ENCODE results near the gene COG5.

COG5 gene

DNA sequence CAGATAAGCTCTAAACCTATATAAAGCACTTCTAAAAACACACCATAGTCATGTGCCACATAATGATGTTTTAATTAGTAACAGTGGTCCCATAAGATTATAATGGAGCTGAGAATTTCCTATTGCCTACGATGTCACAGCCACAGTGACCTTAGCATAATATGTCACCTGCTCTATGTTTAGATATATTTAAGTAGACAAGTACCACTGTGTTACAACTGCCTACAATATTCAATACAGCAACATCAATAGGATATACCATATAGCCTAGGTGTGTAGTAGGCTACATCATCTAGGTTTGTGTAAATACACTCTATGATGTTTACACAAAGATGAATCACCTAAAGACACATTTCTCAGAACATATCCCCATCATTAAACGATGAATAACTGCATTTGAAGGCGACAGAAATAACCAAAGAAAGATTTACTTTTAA is 69.4 kb downstream of the COG5 start:
- H3K4me1 ChIP-seq, result no peaks in the 10 kb centered on the region
- no peaks in the 10 kb centered on the region for H3K9me3 ChIP-seq
- H3K36me3 ChIP-seq, result no peaks in the 10 kb centered on the region
- no peak overlapping the region for H3K4me3 ChIP-seq (ENCODE audit: low read depth, low read length)
- no peaks in the 10 kb centered on the region for H3K27me3 ChIP-seq
- DNase-seq, result no peak
- TF ChIP-seq, protein P1, sequence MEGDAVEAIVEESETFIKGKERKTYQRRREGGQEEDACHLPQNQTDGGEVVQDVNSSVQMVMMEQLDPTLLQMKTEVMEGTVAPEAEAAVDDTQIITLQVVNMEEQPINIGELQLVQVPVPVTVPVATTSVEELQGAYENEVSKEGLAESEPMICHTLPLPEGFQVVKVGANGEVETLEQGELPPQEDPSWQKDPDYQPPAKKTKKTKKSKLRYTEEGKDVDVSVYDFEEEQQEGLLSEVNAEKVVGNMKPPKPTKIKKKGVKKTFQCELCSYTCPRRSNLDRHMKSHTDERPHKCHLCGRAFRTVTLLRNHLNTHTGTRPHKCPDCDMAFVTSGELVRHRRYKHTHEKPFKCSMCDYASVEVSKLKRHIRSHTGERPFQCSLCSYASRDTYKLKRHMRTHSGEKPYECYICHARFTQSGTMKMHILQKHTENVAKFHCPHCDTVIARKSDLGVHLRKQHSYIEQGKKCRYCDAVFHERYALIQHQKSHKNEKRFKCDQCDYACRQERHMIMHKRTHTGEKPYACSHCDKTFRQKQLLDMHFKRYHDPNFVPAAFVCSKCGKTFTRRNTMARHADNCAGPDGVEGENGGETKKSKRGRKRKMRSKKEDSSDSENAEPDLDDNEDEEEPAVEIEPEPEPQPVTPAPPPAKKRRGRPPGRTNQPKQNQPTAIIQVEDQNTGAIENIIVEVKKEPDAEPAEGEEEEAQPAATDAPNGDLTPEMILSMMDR (IDR thresholded peaks at IDR 0.05; ENCODE audit: low read depth, low read length), result no peak

DNA sequence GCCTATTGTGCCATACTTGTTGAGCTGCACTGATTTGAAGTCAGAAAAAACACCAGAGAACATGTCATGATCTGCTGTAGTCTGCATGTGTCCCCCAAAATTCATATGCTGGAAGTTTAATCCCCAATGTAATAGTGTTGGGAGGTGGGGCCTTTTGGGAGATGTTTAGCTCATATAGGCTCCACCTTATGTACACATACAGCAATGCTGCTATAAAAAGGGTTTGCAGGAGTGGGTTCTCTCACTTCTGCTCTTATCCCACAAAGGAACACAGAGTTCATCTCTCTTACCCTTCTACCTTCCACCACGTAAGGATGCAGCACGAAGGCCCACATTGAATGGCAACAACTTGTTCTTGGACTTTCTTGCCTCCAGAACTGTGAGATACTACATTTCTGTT is 70.8 kb downstream of the COG5 start:
- no peak overlapping the region for H3K4me3 ChIP-seq (ENCODE audit: low read depth, low read length)
- H3K9me3 ChIP-seq, result no peaks in the 10 kb centered on the region
- TF ChIP-seq, protein P1 (IDR thresholded peaks at IDR 0.05; ENCODE audit: low read depth, low read length), result no peak
- H3K4me1 ChIP-seq, result no peaks in the 10 kb centered on the region
- H3K27me3 ChIP-seq, result no peaks in the 10 kb centered on the region
- H3K36me3 ChIP-seq, result no peaks in the 10 kb centered on the region
- no peak for DNase-seq

DNA sequence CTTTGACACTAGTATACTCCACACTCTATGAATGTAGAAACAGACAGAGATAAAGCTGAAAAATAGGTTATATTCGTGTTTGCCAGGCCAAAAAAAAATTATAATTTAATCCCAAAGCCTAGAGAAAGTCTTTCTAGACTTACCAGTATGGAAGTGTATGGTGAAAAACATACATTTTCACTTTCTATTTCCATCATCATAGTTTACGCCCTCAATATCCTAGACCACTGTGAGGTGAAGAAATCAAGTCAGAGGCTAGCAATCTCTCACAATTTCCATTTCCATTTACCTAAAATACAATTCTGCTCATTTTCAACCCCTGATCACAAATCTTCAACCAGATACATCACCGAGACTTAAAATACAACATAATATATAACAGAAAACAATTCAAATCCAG is 77.7 kb downstream of the COG5 start:
- no peak for DNase-seq
- H3K9me3 ChIP-seq, result no peaks in the 10 kb centered on the region
- peaks cover 10% of the 10 kb centered on the region; the same call in 1 of the 2 replicates for H3K4me1 ChIP-seq
- no peak overlapping the region for H3K4me3 ChIP-seq (ENCODE audit: low read depth, low read length)
- no peaks in the 10 kb centered on the region for H3K36me3 ChIP-seq
- H3K27me3 ChIP-seq, result no peaks in the 10 kb centered on the region
- TF ChIP-seq, protein P1 (IDR thresholded peaks at IDR 0.05; ENCODE audit: low read depth, low read length), result no peak

DNA sequence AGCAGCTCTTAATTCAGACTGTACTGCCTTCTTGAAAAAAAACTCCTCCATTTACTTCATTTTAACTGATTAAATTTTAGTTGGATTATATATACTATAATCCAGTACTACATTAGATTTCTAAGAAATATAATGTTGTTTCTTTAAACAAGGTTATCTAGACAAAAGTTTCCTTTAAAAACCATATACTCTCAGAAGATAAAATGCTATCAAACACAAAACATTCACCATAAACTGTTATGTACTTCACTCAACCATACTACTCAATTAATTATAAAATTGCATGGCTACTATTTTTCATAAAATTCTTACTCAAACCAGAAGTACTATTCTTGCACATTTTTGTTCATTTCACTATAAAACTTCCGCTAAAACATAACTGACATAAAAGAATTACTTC is 81.1 kb downstream of the COG5 start:
- H3K4me3 ChIP-seq (ENCODE audit: low read depth, low read length), result no peak overlapping the region
- H3K27me3 ChIP-seq, result no peaks in the 10 kb centered on the region
- no peak for DNase-seq
- H3K9me3 ChIP-seq, result no peaks in the 10 kb centered on the region
- no peaks in the 10 kb centered on the region for H3K36me3 ChIP-seq
- TF ChIP-seq, protein P1 (IDR thresholded peaks at IDR 0.05; ENCODE audit: low read depth, low read length), result no peak
- H3K4me1 ChIP-seq, result peaks cover 22% of the 10 kb centered on the region

DNA sequence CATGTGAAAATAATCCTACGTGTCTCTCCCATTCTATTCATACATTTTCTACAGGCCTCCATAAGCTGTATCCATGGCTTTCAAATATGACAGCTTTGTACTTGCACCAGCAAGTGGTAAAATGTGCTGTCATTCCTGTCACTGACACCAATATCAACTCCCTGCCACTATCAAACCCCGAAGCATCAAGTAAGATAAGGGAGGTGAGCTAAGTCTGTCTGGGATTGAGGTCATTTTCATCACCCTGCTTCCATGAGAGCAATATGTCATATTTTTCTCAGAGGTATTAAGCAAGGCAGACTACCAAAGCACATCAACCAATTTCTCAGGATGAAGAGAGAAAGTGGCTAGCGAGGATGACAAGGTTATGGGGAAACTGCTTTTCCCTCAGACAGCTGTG is 82.8 kb downstream of the COG5 start:
- Histone ChIP-seq H3K27me3 (no peaks in the 10 kb centered on the region), H3K36me3 (no peaks in the 10 kb centered on the region), H3K9me3 (no peaks in the 10 kb centered on the region), H3K4me3 (ENCODE audit: low read depth, low read length) (no peak overlapping the region), H3K4me1 (peaks cover 18% of the 10 kb centered on the region)
- no peak for DNase-seq
- TF ChIP-seq, protein P1 (IDR thresholded peaks at IDR 0.05; ENCODE audit: low read depth, low read length), result no peak

DNA sequence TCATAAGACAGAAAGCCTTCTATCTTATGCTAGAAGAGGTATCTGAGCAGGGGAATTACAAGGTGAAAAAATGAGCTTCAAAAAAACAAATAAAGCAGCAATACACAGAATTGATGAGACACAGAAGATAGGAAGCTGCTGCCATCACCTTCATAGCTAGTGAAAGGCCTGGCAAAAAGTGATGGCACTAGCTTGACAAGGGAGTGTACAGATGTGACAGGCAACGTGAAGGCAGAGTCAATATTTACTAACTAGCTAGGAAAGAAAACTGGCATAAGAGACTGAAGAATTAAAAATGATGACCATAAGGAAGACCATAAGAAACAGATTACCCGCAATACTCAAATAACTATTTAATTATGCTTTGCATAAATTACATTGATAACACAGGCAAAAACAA is 84.4 kb downstream of the COG5 start:
- no peak for DNase-seq
- TF ChIP-seq, protein P1 (IDR thresholded peaks at IDR 0.05; ENCODE audit: low read depth, low read length), result no peak
- H3K27me3 ChIP-seq, result no peaks in the 10 kb centered on the region
- no peak overlapping the region for H3K4me3 ChIP-seq (ENCODE audit: low read depth, low read length)
- H3K36me3 ChIP-seq, result no peaks in the 10 kb centered on the region
- H3K4me1 ChIP-seq, result peaks cover 12% of the 10 kb centered on the region
- H3K9me3 ChIP-seq, result no peaks in the 10 kb centered on the region
